Suprapubic skin (tissue), 3 donors: ENCODE results near the gene ARHGDIB.

Source experiments
- EP300 ChIP-seq: sonication (generic); formaldehyde crosslinking; IDR thresholded peaks from one replicate; pipeline ENCODE4 v1.6.1; 2017; ENCODE audit warnings: antibody characterized with exemption
- TF ChIP-seq, protein P1 (sequence below), 2 donors: fragments of 200-600 bp in 1 of 2; fragments of 450-650 bp in 1 of 2; sonication (generic) in 1 of 2; IDR thresholded peaks; one replicate each; pipeline ENCODE4 v1.5.1; 2016 to 2019; ENCODE audit warnings: antibody characterized with exemption in 2 of 2, mild to moderate bottlenecking in 1 of 2, moderate library complexity in 1 of 2

DNA sequence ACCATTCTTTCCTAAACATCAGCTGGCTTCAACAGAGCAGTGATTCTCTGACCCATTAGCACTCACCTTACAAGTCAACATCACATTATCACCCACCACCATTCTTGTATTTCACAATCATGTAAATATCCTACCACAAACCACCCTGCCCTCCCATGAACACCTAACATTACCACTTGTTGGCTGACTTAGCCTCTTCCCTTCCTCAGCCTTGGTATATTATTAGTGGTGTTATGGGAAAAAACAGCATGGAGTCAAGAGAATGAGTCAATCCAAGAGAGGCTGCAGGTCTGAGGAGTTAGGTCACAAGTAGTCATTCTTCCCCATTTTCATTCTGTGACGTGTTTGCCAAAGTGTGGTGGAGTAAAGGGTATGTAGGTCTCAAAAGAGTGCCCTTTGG lies 53.4 kb downstream of the ARHGDIB start:
- no peak for TF ChIP-seq EP300
- TF ChIP-seq, protein P1, sequence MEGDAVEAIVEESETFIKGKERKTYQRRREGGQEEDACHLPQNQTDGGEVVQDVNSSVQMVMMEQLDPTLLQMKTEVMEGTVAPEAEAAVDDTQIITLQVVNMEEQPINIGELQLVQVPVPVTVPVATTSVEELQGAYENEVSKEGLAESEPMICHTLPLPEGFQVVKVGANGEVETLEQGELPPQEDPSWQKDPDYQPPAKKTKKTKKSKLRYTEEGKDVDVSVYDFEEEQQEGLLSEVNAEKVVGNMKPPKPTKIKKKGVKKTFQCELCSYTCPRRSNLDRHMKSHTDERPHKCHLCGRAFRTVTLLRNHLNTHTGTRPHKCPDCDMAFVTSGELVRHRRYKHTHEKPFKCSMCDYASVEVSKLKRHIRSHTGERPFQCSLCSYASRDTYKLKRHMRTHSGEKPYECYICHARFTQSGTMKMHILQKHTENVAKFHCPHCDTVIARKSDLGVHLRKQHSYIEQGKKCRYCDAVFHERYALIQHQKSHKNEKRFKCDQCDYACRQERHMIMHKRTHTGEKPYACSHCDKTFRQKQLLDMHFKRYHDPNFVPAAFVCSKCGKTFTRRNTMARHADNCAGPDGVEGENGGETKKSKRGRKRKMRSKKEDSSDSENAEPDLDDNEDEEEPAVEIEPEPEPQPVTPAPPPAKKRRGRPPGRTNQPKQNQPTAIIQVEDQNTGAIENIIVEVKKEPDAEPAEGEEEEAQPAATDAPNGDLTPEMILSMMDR (IDR thresholded peaks at IDR 0.05) = no peak
